NT2/D1 (cell line): ENCODE results near the gene LRIG2.

Experiments used
- YY1 ChIP-seq: IDR thresholded peaks from 2 replicates; pipeline ENCODE4 v1.6.1; 2011; ENCODE audit not compliant: insufficient read length, insufficient read depth
- ZNF274 ChIP-seq: IDR thresholded peaks from 2 replicates; pipeline ENCODE4 v1.6.1; 2011; ENCODE audit warnings: mild to moderate bottlenecking, low read depth, low read length

DNA sequence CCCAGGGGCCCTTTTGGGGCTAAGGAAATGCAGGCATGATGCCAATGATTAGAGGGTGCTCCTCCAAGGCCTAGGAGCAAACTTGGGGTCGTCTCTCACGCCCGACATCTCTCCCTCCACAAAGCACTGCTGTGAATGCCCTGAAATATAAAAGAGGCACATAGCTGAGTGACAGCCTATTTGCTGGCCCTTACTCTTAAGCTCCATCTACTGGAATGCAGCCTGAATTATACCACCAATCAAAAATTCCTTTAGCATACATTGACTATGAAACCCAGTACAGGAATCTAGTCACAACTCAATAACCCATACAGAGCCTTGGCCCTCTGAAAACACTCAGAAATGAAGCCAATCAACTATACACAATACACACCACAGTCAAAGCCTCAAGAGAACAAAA, 105.5 kb downstream of the LRIG2 start:
- TF ChIP-seq ZNF274 = no peak
- TF ChIP-seq YY1 = no peak
